Left cardiac atrium (tissue), 4 donors: Measurements from ENCODE around the gene MED27. TPM values are rescaled to one million over a fixed set of nuclear protein-coding genes. Genes with fewer than 3 reads are reported as not detected.

Source experiments
- ATAC-seq, 2 donors: fragments of 200-7000 bp; cut with Tn5 transposase; one replicate each; pipeline ENCODE4 v1.9.1; 2020; ENCODE audit warnings: mild to moderate bottlenecking in 2 of 2, moderate library complexity in 2 of 2
- DNase-seq: peaks from one replicate; pipeline ENCODE4 v3.0.0-alpha.2; 2020
- intact Hi-C, 2 donors: fragments of 100-400 bp; cut with DNase I; formaldehyde crosslinking; loops; one replicate each; pipeline versions ENCODE4 v1.14.1 to v1.15.1; 2022 to 2023
- total RNA-seq, 2 donors: library from RNA; stranded (reverse); fragmentation: NEBNext Ultra II Directional; extraction: Animal tissue kit (Norgen Biotek cat#: 25700); gene quantifications; one replicate each; pipeline ENCODE4 v1.2.1, GENCODE V29; 2021
- donor health status: DM: no; HTN: yes; CAD: no.
- donor health status: DM: no; HTN: yes; CAD: no; lungs with severe emphysema.
- donor health status: DM: yes; HTN: yes; CAD: no.
- donor health status: Dilated cardiomyopathy.

Gene MED27
- total RNA-seq, 2 donors from 2014 or later, result 15.0 to 21.2 TPM

DNA sequence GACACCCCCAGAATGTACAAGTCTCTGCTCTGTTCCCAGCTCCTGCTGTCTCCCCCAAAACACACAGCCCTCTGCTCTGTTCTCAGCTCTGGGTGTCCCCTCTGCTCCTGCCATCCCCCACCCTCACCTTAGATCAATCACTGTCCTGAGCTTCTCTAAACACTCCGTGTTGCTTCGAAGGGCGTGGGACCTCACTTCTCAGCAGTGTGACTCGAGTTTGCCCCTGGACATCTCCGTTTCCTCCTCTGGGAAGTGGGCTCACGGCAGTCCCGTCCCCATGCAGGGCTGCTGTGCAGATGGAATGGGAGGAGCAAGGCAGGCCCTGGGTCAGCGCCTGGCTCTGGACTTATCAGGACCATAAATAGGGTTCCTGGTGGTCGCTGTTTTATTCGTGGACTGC lies 241.8 kb downstream of the MED27 start:
- ATAC-seq (no peak), DNase-seq (no peak)
- intact Hi-C loops, result loop anchor here in 1 of 2 donors (5.0 kb wide), 1 partner anchor 394 kb away; no protein-coding TSS in a partner anchor

DNA sequence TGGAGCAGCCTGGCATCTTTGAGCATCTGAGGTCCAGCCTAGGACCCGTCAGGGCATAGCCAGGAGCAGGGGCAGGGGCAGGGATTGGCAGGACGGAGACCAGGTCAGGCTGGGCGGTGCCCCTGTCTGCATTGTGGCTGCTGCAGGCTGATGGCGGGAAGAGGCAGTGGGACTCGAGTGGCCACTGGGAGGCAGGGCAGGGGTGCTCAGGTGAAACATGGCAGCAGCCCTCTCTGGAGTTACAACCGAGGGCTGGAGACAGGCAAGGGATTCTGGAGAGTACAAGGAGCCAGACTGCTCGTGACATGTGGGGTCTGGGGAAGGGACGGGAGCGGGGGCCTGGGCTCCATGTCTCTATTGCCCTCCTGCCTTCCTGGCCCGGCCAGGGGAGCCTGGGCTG lies 242.4 kb downstream of the MED27 start:
- ATAC-seq (peak; percentile 46 to 88), DNase-seq (peak; percentile 43)
- intact Hi-C loops, result loop anchor here in 1 of 2 donors (5.0 kb wide), 1 partner anchor 395 kb away; no protein-coding TSS in a partner anchor

DNA sequence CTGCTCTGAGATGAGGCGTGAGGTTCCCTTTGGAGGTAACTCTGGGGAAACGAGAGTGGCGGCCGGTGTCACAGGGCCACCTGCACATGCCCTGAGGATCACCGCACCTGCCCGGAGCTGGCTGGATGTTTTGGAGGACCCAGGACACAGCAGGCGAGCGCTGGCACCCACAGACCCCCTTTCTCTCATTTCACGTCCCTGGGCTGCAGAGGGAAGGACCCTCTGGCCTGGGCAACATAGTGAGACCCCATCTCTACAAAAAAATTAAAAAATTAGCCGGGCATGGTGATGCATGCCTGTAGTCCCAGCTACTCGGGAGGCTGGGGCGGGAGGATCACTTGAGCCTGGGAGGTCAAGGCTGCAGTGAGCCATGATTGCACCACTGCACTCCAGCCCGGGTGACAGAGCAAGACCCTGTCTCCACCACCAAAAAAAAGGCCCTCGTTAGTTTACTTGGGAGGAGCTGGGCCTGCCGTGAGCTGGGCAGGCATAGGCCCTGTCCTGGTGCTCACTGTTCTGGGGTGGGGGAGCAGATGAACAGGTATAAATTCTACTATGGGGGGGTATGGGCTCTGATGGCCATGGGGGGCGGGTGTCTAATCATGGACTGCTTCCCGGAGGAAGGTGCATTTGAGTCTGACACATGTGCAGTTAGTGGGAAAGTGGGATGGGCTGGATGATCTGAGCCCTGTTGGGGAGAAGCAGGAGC lies 242.9 kb downstream of the MED27 start:
- DNase-seq (no peak), ATAC-seq (no peak)
- intact Hi-C loops, result loop anchor here in 1 of 2 donors (5.0 kb wide), 1 partner anchor 396 kb away; no protein-coding TSS in a partner anchor

DNA sequence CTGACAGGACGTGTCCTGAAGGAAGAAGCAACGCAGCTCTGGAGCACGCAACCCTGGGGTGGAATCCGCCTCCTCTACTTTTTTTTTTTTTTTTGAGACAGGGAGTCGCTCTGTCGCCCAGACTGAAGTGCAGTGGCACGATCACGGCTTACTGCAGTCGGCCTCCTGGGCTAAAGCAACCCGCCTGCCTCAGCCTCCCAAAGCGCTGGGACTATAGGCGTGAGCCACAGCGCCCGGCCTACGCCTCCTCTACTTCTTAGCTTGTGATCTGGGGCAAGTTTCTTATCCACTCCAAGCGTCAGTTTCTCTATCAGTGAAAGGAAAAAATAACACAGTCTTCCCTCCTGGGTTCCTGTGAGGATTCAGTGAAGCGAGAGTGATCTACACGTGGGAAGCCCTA lies 243.6 kb downstream of the MED27 start:
- no peak for ATAC-seq
- intact Hi-C loops, result loop anchor here in 1 of 2 donors (5.0 kb wide), 1 partner anchor 396 kb away; no protein-coding TSS in a partner anchor
- DNase-seq, result no peak

DNA sequence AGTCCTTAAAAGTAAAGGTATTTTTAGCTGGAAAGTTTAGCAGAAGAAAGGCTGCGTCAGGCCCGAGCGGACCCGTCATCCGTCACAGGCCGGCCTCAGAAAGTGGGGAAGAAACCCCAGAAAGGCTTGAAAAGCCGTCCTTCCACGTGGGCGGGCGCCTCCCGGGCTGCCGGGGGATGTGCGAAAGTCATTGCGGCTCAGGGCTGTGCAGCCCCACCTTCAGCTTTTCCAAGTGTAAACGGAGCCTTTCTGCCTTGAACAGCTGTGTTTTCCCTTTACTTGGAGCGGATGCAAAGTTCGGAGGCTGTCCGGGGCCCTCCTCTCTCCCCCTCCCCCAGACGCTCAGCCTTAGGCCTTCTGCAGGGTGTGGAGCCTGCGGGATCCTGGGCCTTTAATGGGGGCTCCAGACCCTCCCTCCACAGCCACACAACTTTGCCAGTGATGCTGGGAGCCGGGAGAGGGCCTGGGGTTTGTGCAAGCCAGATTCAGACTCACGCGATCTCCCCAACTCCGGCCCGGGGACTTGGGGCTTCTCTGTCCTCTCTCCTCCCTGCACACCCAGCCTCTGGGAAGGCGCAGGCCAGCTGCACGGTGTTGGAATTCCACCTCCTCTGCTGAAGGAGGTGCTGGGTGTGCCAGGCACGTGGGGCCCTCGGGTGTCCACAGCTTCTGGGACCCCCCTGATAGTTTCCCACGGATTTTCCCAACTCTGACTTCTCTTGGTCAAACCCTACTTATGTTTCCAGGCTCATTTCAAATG lies 244.3 kb downstream of the MED27 start:
- no peak for ATAC-seq
- no peak for DNase-seq
- intact Hi-C loops, result loop anchor here in 1 of 2 donors (5.0 kb wide), 1 partner anchor 397 kb away; no protein-coding TSS in a partner anchor

DNA sequence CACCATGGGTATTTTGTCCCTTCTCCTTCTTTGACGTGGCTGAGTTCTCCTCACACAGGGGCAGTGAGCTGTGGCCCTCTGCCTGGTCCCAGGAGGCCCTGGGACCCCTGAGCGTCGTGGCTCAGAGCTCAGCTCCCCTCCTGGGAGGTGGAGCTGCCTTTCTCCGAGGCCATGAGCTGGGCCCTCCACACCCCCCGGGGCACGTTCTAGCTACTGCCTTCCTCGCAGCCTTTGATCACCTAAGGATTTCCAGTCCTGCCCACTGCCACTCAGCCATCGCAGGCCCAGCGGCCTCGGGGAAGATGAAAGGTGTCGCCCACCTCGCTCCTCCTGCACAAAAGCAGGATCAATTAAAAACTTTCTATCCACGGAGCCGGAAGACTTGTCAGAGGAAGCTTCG lies 244.9 kb downstream of the MED27 start:
- intact Hi-C loops, result loop anchor here in 1 of 2 donors (5.0 kb wide), 1 partner anchor 398 kb away; no protein-coding TSS in a partner anchor
- DNase-seq, result no peak
- no peak for ATAC-seq

DNA sequence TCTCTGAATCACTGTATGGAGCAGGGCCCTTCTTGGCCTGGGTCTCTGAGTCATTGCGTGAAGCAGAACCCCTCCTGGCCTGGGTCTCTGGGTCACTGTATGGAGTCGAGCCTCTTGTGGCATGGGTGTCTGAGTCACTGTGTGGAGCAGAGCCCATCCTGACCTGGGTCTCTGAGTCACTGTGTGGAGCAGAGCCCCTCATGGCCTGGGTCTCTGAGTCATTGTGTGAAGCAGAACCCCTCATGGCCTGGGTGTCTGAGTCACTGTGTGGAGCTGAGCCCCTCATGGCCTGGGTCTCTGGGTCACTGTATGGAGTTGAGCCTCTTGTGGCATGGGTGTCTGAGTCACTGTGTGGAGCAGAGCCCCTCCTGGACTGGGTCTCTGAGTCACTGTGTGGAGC lies 245.8 kb downstream of the MED27 start:
- intact Hi-C loops, result no loop called here
- ATAC-seq, result no peak
- no peak for DNase-seq

DNA sequence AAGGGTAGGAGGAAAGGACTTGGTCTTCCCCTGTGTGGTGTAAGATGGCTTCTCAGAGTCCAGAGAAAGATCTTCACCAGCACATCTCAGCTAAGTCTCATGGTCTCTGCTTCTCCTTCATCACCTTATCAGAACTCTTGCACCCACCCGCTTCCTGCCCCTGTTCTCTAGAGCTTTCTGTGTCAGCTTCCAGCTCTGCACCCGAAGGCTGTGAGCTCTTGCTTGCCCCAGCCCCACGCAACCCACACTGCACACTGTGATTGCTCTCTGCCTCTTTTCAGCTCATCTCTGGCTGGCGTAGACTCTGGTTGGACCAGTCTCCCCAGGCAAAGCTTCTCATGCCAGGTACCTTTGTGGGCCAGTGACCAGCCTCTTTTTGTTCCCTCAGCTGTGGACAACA lies 246.6 kb downstream of the MED27 start:
- ATAC-seq, result no peak
- intact Hi-C loops, result no loop called here
- DNase-seq, result no peak

DNA sequence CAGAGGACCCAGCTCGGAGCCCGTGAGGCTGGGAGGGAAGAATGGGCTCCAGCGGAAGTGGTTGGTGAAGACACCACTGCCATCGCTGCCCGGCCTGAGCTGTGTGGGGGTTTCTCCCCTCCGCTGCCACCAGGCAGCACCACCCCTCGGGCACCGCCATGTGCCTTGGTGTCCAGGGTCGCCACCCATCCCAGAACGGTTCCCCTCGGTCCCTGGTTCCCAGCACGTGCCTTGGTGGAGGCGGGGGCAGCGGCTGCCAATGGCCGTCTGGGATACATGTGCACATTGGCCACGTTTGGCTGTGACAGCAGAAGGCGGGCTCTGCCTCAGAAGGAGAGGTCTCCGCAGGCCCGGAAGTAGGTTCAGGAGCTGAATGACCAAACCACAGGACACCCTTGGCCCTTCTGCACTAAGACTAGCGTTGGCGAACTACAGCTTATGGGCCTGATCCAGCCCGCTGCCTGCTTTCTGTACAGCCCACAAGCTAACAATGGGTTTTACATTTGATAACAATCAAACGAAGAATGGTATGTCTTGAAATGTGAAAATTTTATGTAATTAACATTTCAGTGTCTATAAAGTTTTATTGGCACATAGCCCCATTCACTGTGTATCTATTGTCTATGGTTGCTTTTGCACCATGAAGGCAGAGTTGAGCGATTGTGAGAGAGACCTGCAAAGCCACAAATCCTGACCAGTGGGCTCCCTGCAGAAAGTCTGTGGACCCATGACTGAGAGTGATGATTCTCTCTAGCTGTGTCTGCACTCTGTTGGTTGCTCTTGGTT lies 248.1 kb downstream of the MED27 start:
- intact Hi-C loops, result no loop called here
- no peak for DNase-seq
- ATAC-seq, result no peak

DNA sequence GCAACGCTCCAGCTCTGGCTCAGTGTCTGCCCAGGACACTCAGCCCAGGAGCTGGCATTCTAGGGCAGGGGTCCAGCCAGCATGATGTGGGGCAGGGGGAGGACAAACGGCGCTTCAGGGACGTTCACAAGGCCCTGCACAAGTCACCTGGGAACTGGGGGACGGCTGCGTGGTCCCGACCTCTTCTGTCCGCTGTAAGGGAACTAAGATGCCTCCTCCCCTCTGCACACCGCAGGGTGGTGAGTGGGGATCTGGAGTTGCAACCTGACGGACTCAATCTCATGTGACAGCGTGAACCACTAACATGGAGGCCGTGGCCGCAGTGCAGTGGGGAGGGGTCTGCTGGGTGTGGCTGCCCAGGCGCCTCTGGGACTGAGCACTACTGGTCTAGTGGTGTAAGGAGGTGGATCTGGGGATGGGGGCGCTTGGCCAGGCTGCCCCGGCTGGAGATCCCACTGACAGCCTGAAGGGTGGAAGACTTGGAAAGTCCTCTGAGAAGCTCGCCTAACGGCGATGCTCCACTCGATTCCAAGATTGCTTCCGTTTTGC lies 251.8 kb downstream of the MED27 start:
- no peak for ATAC-seq
- intact Hi-C loops, result no loop called here
- no peak for DNase-seq

DNA sequence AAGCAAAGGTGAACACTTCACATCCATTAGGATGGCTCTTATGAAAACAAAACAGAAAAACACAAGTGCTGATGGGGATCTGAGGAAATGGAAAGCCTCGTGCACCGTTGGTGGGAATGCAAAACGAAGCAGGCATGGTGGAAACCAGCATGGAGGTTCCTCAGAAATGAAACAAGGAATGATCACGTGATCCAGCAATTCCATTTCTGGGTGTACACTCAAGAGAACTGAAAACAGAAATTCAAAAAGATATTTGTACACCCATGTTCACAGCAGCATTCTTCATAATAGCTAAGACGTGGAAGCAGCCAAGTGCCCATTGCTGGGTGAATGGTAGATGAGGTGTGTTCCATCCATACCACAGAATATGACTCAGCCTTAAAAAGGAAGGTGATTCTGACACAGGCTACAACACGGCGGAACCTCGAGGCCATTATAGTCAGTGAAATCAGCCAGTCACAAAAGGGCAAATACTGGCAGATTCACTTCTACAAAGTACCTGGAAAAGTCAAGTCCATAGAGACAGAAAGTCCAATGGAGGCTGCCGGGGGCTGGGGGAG lies 252.6 kb downstream of the MED27 start:
- intact Hi-C loops, result no loop called here
- ATAC-seq (no peak), DNase-seq (no peak)

DNA sequence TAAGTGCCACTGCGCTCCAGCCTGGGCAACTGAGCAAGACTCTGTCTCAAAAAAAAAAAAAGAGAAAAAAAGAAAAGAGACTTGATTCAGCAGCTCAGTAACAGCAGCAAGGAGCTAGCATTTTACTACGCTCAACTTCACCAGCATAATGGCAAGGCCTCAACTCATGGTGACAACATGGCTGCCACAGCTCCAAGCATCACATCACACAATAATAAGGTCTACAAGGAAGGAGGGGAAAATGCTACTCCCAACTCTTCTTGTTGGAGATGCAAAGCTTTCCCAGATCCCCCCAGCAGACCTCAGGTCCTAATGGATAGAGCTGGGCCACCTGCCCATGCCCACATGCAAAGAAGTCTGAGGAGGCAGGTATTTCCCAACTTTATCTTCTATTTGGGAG lies 253.6 kb downstream of the MED27 start:
- no peak for DNase-seq
- intact Hi-C loops, result no loop called here

DNA sequence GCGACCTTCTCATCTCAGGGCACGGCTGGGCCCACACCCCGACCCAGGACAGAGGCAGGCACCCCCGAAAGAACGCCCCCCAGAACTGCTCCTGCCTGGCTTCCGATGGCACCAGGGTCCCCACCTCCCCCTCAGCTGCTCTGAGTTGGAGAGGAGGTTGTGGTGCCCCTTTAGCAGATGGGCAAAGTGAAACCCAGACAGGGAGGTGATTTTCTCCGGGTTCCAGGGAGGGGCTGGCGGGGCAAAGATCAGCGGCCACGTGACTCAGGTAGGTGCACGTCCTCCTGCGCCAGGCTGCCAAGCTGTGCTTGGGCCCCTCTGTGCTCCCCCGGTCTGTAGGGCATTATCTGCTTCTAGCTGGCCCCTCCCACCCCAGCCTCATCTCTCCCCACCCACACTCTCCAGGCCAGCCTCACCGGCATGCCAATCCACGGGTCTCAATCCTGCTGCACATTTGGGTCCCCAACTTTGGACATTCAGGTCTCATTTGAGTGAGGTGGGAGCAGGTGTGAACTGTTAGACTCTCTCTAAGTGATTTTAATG lies 254.6 kb downstream of the MED27 start:
- DNase-seq (no peak), ATAC-seq (no peak)
- intact Hi-C loops, result no loop called here

More for the DNA sequence above, 253.6 kb downstream of the MED27 start:
- no peak for ATAC-seq

DNA sequence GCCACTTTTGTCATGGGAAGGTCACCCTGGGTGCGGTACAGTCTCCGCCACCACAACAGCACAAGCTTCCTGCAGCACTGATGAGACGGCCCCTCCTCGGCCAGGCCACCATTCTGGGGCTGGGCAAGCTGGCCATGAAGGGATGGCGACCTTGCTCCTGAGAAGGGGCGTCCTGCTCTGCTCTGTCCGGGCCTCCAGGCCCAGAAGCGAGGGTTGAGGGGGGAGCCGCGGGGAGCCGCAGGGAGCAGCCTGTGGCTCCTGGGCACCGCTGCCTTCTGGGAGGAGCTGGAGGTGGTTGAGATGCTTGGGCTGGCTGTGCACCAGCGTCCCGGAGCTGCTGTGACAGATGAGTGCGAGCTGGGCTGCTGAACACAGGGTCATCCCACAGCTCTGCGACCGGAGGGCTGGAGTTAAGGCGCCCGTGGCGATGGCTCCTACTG lies 255.5 kb downstream of the MED27 start:
- no peak for DNase-seq
- intact Hi-C loops, result no loop called here
- no peak for ATAC-seq

DNA sequence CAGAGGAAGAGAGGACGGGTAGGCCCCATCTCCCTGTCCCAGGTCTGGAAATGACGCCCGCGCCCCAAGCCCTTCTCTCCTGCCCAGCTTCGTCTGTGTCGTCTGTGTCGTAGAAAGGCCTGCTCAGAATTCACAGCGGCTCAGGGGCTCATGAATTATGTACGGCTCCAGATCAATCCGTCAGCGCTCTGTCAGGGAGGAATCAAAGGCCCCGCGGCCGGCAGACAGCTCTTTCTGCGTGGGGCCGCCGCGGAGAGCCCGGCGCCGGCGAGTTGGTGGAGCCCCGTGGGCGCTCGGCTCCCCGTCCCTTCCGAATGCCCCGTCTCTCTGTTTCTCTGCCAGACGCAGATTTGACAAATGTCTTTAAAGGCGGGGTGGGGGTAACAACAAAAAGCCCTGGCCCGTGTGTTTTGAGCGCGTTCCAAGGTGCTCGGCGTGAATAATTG lies 255.9 kb downstream of the MED27 start:
- DNase-seq, result no peak
- intact Hi-C loops, result no loop called here
- no peak for ATAC-seq

DNA sequence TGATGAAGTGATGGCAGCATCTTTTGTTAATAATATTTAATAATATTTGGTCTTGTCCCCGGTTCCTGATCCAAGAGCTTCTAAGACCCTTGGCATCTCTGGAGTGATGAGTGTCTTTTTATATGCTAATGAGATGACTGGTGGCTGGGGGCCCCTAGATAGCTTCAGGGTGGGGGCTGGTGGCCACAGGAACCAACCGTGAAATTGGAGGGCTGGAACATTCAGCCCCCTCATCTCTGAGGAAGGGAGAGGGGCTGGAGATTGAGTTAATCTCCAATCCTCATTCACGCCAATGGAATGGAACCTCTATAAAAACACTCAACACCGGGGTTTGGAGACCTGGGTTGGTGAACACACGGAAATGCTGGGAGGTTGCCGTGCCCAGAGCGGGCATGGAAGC lies 261.6 kb downstream of the MED27 start:
- ATAC-seq, result no peak
- no peak for DNase-seq
- intact Hi-C loops, result no loop called here

DNA sequence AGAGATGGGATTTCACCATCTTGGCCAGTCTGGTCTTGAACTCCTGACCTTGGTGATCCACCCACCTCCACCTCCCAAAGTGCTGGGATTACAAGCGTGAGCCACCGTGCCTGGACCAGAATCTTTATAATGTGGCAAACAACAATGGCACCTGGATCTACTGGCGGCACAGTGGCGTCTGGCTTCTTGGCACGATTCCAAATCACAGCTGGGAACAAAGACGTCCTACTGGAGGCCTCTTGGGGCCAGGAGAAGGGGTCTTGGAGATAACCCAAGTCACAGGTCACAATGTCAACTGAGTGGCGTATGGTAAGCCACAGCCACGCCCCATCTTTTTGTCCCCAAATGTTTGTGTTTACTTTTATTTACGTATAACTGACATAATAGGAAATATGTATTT lies 262.0 kb downstream of the MED27 start:
- intact Hi-C loops, result no loop called here
- DNase-seq, result no peak
- no peak for ATAC-seq

DNA sequence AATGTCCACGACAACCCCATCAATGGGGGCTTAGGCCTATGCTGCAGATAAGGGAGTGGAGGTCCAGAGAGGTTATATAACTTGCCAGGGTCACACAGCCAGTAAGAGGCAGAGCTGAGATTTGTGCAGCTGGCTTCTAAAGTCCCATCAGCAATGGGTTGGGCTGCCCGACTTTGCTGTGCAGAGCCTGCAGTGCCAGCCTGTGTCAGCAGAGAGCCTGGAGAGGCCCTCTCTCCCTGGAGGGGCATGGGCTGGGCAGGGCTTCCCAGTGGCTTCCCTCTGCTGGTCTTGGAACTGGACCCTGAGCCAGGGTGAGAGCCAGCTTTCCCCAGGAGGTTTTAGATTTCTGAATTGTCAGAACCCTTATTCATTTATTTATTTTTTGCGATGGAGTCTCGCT lies 262.6 kb downstream of the MED27 start:
- intact Hi-C loops, result no loop called here
- ATAC-seq (no peak), DNase-seq (no peak)
